Measurements from ENCODE around the gene ARHGAP25.

ARHGAP25 gene

DNA sequence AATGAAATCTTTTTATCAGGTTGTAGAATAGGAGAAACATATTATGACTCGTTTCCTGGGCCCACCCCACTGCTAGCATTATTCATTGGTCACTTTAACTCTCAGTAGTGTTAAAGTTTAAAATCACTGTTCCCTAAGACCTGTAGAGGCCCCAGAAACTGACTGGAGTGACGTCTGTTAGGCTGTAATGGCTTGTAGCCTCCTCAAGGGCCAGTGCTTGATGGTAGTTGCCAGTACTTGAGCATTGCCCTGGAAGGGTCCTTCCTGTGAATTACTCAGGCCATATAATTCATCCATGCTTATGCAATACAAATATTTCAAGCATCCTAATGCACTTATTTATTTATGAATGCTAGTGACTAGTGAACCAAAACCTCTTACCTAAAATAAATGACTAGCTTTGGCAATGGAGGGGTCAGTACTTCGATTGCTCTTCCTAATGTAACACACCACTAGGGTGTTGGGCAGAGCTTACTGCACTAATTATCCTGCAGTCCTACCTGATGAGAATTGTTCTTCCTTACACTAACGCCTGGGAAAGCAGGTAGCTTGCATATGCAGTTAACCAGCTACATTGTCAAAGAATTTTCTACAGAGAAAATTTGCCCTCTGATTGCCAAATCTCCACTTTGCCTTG is 31.2 kb downstream of the ARHGAP25 start:
- no peak for TF ChIP-seq CEBPB (IDR thresholded peaks at IDR 0.05)
- TF ChIP-seq CREB1 (IDR thresholded peaks at IDR 0.05; ENCODE audit: low read depth) = no peak
- TF ChIP-seq TAF1 (IDR thresholded peaks at IDR 0.05; ENCODE audit: low read depth) = no peak

DNA sequence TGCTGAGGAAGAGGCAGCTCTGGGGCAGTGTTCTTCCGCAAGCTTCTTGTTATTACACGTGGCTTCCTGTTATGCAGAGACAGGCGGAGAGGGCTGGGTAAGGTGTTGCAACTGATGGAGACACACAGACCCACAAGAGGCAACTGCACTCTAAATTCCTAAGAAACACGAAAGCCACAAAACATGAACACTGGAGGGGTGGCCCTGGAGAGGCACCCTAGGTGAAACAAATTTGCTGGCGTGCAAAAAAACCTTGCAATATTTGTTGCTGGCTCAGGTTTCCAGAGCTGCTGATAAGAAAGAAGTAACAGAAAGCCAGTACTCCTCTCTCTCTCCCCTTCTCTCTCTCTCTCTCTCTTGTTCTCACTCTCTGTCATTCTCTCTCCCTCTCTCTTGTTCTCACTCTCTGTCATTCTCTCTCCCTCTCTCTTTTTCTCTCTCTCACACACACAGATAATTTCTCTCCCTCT is 31.8 kb downstream of the ARHGAP25 start:
- TF ChIP-seq EGR1 (IDR thresholded peaks at IDR 0.05) (no peak), RAD21 (IDR thresholded peaks at IDR 0.05; ENCODE audit: low read depth) (no peak), CREB1 (IDR thresholded peaks at IDR 0.05; ENCODE audit: low read depth) (no peak), TCF12 (IDR thresholded peaks at IDR 0.05; ENCODE audit: low read depth) (no peak), TAF1 (IDR thresholded peaks at IDR 0.05; ENCODE audit: low read depth) (no peak), CEBPB (IDR thresholded peaks at IDR 0.05) (no peak), NFIC (IDR thresholded peaks at IDR 0.05) (no peak), TEAD4 (IDR thresholded peaks at IDR 0.05) (no peak), YY1 (IDR thresholded peaks at IDR 0.05; ENCODE audit: low read depth) (no peak), EP300 (IDR thresholded peaks at IDR 0.05; ENCODE audit: borderline replicate concordance) (no peak), ZBTB7A (IDR thresholded peaks at IDR 0.05; ENCODE audit: low read depth) (no peak)
- TF ChIP-seq, protein P1, sequence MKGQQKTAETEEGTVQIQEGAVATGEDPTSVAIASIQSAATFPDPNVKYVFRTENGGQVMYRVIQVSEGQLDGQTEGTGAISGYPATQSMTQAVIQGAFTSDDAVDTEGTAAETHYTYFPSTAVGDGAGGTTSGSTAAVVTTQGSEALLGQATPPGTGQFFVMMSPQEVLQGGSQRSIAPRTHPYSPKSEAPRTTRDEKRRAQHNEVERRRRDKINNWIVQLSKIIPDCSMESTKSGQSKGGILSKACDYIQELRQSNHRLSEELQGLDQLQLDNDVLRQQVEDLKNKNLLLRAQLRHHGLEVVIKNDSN (IDR thresholded peaks at IDR 0.05) = no peak
- TF ChIP-seq, protein P2, sequence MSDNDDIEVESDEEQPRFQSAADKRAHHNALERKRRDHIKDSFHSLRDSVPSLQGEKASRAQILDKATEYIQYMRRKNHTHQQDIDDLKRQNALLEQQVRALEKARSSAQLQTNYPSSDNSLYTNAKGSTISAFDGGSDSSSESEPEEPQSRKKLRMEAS (IDR thresholded peaks at IDR 0.05) = no peak
- TF ChIP-seq, protein P3, sequence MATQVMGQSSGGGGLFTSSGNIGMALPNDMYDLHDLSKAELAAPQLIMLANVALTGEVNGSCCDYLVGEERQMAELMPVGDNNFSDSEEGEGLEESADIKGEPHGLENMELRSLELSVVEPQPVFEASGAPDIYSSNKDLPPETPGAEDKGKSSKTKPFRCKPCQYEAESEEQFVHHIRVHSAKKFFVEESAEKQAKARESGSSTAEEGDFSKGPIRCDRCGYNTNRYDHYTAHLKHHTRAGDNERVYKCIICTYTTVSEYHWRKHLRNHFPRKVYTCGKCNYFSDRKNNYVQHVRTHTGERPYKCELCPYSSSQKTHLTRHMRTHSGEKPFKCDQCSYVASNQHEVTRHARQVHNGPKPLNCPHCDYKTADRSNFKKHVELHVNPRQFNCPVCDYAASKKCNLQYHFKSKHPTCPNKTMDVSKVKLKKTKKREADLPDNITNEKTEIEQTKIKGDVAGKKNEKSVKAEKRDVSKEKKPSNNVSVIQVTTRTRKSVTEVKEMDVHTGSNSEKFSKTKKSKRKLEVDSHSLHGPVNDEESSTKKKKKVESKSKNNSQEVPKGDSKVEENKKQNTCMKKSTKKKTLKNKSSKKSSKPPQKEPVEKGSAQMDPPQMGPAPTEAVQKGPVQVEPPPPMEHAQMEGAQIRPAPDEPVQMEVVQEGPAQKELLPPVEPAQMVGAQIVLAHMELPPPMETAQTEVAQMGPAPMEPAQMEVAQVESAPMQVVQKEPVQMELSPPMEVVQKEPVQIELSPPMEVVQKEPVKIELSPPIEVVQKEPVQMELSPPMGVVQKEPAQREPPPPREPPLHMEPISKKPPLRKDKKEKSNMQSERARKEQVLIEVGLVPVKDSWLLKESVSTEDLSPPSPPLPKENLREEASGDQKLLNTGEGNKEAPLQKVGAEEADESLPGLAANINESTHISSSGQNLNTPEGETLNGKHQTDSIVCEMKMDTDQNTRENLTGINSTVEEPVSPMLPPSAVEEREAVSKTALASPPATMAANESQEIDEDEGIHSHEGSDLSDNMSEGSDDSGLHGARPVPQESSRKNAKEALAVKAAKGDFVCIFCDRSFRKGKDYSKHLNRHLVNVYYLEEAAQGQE (IDR thresholded peaks at IDR 0.05; ENCODE audit: low read depth) = no peak

DNA sequence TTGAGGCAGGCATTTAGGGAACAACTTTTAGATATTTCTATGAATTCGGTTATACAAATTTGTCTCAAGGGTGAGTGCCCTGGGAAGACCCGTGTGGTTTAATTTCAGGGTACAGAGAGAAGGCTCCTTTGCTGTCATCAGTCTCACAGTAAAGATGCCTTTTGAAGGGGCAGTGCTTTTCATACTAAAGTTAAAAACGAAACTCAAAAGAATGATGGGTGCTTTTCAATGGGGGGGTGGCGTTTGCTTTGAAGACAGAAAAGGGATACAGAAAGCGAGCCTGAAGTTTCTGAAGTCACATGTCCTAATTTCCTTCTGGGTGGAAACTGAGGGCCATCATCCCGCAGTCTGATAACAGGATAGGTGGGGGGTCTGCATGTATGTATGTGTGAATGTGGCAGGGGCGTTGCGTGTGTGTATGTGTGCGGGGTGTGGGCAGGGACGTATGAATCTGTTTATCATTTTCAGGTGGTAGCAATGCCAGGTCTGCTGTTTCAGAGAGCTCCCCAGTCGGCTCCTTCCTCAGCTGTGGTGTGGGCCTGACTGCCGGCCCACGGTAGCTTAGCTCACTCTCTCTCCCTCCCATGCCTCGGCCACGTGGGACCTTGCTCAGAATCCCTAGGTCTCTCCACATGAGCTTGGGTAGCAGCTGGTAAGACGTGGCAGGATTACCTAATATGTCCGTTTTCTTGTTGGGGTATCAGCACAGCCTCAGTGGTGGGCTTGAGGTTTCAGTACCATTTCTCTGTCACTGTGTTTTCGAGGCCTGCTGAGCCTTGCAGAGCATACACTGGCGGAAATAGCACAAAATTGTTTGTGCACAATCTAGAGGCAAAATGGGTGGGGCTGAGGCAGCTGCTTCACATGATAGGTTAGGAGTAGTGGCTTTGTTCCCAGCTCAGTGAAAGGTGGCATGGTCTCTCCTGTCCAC is 32.7 kb downstream of the ARHGAP25 start:
- TF ChIP-seq, protein P2 (IDR thresholded peaks at IDR 0.05) = no peak
- TF ChIP-seq NFIC (IDR thresholded peaks at IDR 0.05) (no peak), TCF12 (IDR thresholded peaks at IDR 0.05; ENCODE audit: low read depth) (no peak), RAD21 (IDR thresholded peaks at IDR 0.05; ENCODE audit: low read depth) (no peak), ZBTB7A (IDR thresholded peaks at IDR 0.05; ENCODE audit: low read depth) (no peak), TEAD4 (IDR thresholded peaks at IDR 0.05) (no peak), YY1 (IDR thresholded peaks at IDR 0.05; ENCODE audit: low read depth) (no peak), TAF1 (IDR thresholded peaks at IDR 0.05; ENCODE audit: low read depth) (no peak), CREB1 (IDR thresholded peaks at IDR 0.05; ENCODE audit: low read depth) (no peak), EGR1 (IDR thresholded peaks at IDR 0.05) (no peak), CEBPB (IDR thresholded peaks at IDR 0.05) (no peak), EP300 (IDR thresholded peaks at IDR 0.05; ENCODE audit: borderline replicate concordance) (no peak), FOXM1 (IDR thresholded peaks at IDR 0.05; ENCODE audit: borderline replicate concordance, low read depth) (no peak)
- TF ChIP-seq, protein P3 (IDR thresholded peaks at IDR 0.05; ENCODE audit: low read depth) = no peak

DNA sequence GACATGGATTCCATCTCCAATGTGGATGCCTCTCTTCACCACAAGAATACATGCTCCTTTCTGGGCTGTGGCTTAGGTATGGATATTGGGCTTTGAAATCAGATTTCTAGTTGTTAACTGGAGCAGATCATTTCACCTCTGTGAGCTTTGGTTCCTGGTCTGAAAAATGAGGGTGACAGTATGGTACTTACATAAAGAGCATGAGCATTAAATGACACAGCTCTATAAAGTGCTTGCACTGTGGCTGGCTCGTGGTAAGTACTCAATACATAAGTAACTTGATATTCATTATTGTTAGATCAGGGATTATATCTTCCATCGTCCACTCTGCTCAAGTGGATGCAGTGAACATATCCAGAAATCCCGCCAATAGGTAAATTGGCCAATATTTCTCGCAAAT is 33.4 kb downstream of the ARHGAP25 start:
- no peak for TF ChIP-seq TAF1 (IDR thresholded peaks at IDR 0.05; ENCODE audit: low read depth)
- no peak for TF ChIP-seq ZBTB7A (IDR thresholded peaks at IDR 0.05; ENCODE audit: low read depth)
- TF ChIP-seq RAD21 (IDR thresholded peaks at IDR 0.05; ENCODE audit: low read depth) = no peak
- no peak for TF ChIP-seq CEBPB (IDR thresholded peaks at IDR 0.05)
- TF ChIP-seq TCF12 (IDR thresholded peaks at IDR 0.05; ENCODE audit: low read depth) = no peak
- TF ChIP-seq NFIC (IDR thresholded peaks at IDR 0.05) = no peak
- no peak for TF ChIP-seq EP300 (IDR thresholded peaks at IDR 0.05; ENCODE audit: borderline replicate concordance)
- TF ChIP-seq CREB1 (IDR thresholded peaks at IDR 0.05; ENCODE audit: low read depth) = no peak
- TF ChIP-seq YY1 (IDR thresholded peaks at IDR 0.05; ENCODE audit: low read depth) = no peak
- TF ChIP-seq, protein P1 (IDR thresholded peaks at IDR 0.05) = no peak
- no peak for TF ChIP-seq EGR1 (IDR thresholded peaks at IDR 0.05)
- TF ChIP-seq FOXM1 (IDR thresholded peaks at IDR 0.05; ENCODE audit: borderline replicate concordance, low read depth) = no peak
- TF ChIP-seq, protein P2 (IDR thresholded peaks at IDR 0.05) = no peak
- TF ChIP-seq, protein P3 (IDR thresholded peaks at IDR 0.05; ENCODE audit: low read depth) = no peak
- TF ChIP-seq TEAD4 (IDR thresholded peaks at IDR 0.05) = no peak

Measured in Ishikawa (cell line).